NOMO-1 treated with dmso at 0.1 percent for 144 hours (cell line): ENCODE measurements around the gene XYLT1.

Experiments used
- DNase-seq: peaks from one replicate; lab custom pipeline; 2025; ENCODE audit not compliant: unreplicated experiment; lab: John Stamatoyannopoulos, UW

XYLT1 gene

GRCh38 chr16:17162560-17162959 is 308.2 kb downstream of the XYLT1 start:
- peak; percentile 28 for DNase-seq

GRCh38 chr16:17160920-17161431 is 309.8 kb downstream of the XYLT1 start:
- DNase-seq = no peak

- no peak for DNase-seq
These were observed 310.4 kb downstream of the XYLT1 start for GRCh38 chr16:17160285-17160853.

- no peak for DNase-seq
These were observed 311.1 kb downstream of the XYLT1 start for GRCh38 chr16:17159617-17160016.

DNA sequence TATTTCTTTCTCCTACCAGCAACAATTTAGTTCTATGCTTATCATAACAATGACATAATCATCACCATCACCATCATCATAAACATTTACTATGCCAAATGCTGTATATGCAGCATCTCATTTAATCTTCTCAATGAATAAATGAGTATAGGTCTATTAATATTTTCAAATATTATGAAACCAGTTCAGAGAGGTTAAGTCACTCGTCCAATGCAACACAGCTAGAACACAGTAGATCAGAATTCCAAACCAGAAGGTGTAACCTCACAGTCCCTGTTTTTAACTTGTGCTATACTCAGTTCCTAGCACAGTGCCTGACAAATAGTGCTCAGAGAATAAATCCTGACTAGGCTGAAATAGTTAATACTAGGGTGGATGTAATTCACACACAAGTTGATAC is 314.8 kb downstream of the XYLT1 start:
- DNase-seq = no peak

GRCh38 chr16:17155485-17155884 is 315.3 kb downstream of the XYLT1 start:
- peak; percentile 20 for DNase-seq

DNA sequence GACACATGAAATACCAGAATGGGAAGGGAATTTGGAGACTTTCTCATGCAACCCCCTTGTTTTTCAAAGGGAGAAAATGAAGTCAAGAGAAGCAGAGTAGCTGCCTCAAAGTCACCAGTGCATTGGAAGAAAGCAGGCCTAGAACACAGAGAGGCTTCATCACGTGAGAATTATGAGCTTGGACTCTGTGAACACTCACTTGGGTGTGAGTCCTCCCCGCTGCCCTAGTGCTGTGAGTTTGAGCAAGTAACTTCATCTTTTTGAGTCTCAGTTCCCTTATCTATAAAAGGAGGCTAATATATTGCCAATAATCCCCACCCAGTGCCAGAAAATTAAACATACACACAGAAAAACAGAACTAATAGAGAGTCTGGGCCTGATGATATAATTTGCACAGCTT is 315.8 kb downstream of the XYLT1 start:
- peak; percentile 25 for DNase-seq

GRCh38 chr16:17152311-17152710 is 318.4 kb downstream of the XYLT1 start:
- DNase-seq = no peak

GRCh38 chr16:17151335-17151734 is 319.4 kb downstream of the XYLT1 start:
- DNase-seq = no peak

DNA sequence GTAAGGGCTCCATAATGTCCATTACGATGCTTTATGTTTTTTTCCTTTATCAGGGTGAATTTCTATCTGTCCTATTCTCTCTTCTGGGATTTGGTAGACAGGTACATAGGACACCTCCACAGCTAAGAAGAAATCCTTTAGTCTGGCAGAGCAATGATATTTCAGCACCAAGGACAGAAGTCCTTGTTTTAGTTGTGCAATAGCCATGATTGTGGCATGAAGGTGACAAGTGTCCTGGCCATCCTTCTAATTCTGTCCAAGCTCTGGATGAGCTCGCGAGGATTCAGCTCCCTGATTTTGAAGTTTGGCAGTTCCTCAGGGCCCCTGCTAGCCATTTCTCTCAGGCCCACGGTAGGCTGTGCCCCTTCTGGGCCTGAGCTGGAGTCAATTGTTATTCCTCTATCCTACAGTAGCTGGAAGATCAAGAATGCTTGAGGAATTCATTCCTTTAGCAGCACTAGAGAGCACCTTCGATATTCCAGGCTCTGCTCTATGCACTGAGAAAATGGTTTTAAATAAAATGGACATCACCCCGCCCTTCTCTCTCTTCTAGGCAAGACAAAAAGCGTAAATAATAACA is 320.8 kb downstream of the XYLT1 start:
- DNase-seq = no peak

GRCh38 chr16:17147942-17148341 is 322.8 kb downstream of the XYLT1 start:
- no peak for DNase-seq

GRCh38 chr16:17145029-17145428 is 325.7 kb downstream of the XYLT1 start:
- DNase-seq = no peak

DNA sequence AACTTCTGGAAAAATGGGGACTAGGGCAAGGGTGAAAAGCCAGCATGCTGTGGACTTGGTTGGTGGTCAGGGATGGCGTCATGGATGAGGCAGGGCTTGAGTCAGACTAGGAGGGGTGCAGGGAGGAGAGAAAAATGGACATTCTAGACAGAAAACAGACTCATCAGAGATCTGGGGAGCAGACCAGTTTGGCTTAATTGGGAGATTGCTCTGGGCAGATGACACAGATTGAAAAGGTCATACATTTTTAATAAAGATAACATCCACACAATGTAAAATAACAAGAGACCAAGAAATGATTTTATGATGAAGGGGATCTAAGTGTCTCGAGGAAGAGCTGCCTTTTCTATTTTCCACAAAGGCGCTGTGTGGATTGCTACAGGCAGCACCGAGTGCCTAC is 326.3 kb downstream of the XYLT1 start:
- DNase-seq = no peak

DNA sequence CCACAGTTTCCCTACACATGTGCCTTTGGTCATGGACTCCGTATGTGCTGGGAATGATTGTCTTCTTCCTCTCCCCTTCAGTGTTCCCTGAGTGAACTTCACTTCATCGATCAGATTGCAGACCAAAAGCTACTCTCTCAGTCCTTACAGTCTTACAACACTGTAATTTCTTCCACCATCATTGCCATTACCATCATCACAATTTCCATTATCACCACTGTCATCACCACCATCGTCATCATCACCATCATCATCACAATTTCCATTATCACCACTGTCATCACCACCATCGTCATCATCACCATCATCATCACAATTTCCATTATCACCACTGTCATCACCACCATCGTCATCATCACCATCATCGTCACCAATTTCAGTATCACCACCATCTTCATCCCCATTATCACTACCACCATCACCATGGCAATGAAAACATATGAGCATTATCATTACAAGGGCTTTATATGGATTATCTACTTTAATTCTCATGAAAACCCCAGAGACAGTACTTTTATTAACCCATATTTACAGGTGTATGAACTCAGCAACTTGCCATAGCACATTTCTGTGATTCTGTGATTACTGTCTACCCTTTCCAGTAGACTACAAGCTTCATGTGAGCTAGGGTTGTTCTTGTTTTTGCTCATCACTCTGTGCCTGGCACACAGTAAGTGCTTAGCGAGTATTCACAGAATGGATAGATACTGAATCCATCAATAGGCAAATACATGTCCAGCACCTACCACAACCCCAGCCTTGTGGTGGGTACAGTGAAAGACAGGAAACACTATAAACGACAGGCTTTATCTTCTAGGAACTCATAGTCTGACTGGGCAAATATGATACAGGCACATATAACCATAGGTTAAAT is 327.0 kb downstream of the XYLT1 start:
- DNase-seq = no peak

DNA sequence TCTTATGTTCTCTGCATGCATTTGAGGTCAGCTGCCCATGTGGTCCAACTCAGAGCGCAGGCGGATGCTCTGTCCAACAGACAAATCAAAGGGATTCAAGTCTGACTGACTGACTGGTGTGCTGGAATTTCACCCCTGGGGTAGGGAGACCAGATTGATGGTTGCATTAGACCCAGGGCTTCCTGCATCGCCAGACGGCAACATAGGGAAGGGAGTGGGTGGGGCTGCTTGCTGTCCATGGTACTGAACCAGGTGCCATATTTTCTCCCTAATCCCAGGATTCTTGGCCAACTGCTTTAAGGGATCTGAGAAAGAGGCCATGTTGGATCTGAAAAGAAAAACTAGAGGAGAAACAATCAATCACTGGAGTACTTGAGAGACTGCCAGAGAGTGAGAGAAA is 332.0 kb downstream of the XYLT1 start:
- DNase-seq = no peak

GRCh38 chr16:17135439-17135838 is 335.3 kb downstream of the XYLT1 start:
- DNase-seq = no peak

GRCh38 chr16:17134586-17134985 is 336.2 kb downstream of the XYLT1 start:
- DNase-seq = no peak

- DNase-seq = no peak
These were observed 336.9 kb downstream of the XYLT1 start for GRCh38 chr16:17133851-17134250.

GRCh38 chr16:17131351-17131750 is 339.4 kb downstream of the XYLT1 start:
- no peak for DNase-seq

DNA sequence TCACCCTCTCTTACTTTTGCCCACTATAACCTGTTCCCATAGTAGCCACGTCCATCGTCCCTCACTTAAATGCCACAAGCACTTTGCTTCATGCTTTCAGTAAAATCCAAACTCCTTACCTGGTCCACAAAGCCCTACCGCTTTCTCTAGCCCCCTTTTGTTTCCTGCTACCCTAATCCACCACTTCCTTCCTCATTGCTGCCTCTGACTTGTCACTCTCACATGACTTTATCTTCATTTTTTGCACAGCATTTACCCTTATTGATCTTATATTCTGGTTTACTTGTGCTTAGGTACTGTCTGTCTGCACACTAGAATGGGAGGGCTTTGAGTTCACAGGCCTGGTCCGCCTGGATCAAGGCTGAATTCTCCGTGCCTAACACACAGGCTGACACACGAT is 340.0 kb downstream of the XYLT1 start:
- DNase-seq = no peak

- no peak for DNase-seq
These were observed 340.8 kb downstream of the XYLT1 start for GRCh38 chr16:17129971-17130370.

DNA sequence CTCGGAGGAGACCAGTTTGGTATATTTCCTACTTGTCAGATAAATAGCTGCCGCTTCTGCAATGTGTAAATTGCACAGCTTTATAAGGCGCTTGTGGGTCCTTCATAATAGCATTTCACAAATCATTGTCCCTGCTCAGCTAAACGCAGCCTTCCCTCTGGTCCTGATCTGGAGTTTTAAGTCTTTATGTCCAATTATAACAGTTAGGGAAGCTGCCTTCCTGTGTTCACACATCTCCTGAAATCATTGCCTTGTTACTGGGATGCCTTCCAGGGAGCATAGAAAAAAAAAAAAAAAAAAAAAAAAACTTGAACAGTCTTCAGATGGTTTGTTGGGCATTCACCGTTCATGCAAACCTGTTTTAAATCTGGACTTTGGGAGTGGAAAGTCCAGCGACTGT is 342.0 kb downstream of the XYLT1 start:
- DNase-seq = no peak
